Measurements from ENCODE around the gene C2CD2. TPM values are rescaled to one million over a fixed set of nuclear protein-coding genes. Genes with fewer than 3 reads are reported as not detected.

Gene C2CD2
- total and polyA plus RNA-seq, 2 donors (not counting 1 experiment from before 2014, with no cell fraction given) = 20.3 to 22.3 TPM

- Histone ChIP-seq H3K9me3 (ENCODE audit: control insufficient read depth, insufficient read depth, low read depth, low read length) (no peaks in the 10 kb centered on the region), H3K9ac (ENCODE audit: insufficient read depth, low read length) (no peak overlapping the region), H3K79me2 (ENCODE audit: control insufficient read depth, insufficient read depth, low read length) (no peaks in the 10 kb centered on the region), H3K4me2 (ENCODE audit: extremely low read depth, insufficient read depth, low read length) (no peak overlapping the region), H4K20me1 (ENCODE audit: control insufficient read depth, extremely low read depth, insufficient read depth, low read length) (no peaks in the 10 kb centered on the region), H3K36me3 (ENCODE audit: control insufficient read depth, insufficient read depth, low read length) (peaks cover 3% of the 10 kb centered on the region), H3K27me3 (ENCODE audit: control insufficient read depth, insufficient read depth, low read length) (no peaks in the 10 kb centered on the region), H2AFZ (ENCODE audit: low read length) (no peak overlapping the region), H3K4me1 (ENCODE audit: control insufficient read depth, extremely low read depth, insufficient read depth, low read length) (peaks cover 11% of the 10 kb centered on the region), H3K27ac (ENCODE audit: insufficient read depth, low read length) (no peak overlapping the region), H3K4me3 (replicated peaks in 1 of 4; ENCODE audit: control extremely low read depth in 1 of 4, insufficient read depth in 1 of 4, low read depth in 3 of 4, low read length in 4 of 4) (no peak overlapping the region)
- peak; percentile 22 to 33 for DNase-seq (ENCODE audit: low read depth in 2 of 2)
- TF ChIP-seq EZH2 (IDR thresholded peaks at IDR 0.05; ENCODE audit: low read length, missing control alignments) = no peak
- TF ChIP-seq CTCF (conservative IDR thresholded peaks at IDR 0.05 in 1 of 2, IDR thresholded peaks at IDR 0.05 in 1 of 2; ENCODE audit: low read depth in 1 of 2, low read length in 2 of 2) = no peak
Observed at GRCh38 chr21:41895643-41896493, 58.0 kb downstream of the C2CD2 start.

- Histone ChIP-seq H3K4me2 (ENCODE audit: extremely low read depth, insufficient read depth, low read length) (no peak overlapping the region), H3K79me2 (ENCODE audit: control insufficient read depth, insufficient read depth, low read length) (no peaks in the 10 kb centered on the region), H3K27me3 (ENCODE audit: control insufficient read depth, insufficient read depth, low read length) (no peaks in the 10 kb centered on the region), H3K4me1 (ENCODE audit: control insufficient read depth, extremely low read depth, insufficient read depth, low read length) (peaks cover 11% of the 10 kb centered on the region), H2AFZ (ENCODE audit: low read length) (no peak overlapping the region), H3K4me3 (replicated peaks in 1 of 4; ENCODE audit: control extremely low read depth in 1 of 4, insufficient read depth in 1 of 4, low read depth in 3 of 4, low read length in 4 of 4) (no peak overlapping the region), H3K27ac (ENCODE audit: insufficient read depth, low read length) (no peak overlapping the region), H3K9ac (ENCODE audit: insufficient read depth, low read length) (no peak overlapping the region), H4K20me1 (ENCODE audit: control insufficient read depth, extremely low read depth, insufficient read depth, low read length) (no peaks in the 10 kb centered on the region), H3K9me3 (ENCODE audit: control insufficient read depth, insufficient read depth, low read depth, low read length) (no peaks in the 10 kb centered on the region), H3K36me3 (ENCODE audit: control insufficient read depth, insufficient read depth, low read length) (peaks cover 3% of the 10 kb centered on the region)
- peak; percentile 76 to 98 for DNase-seq (ENCODE audit: low read depth in 2 of 2)
- TF ChIP-seq EZH2 (IDR thresholded peaks at IDR 0.05; ENCODE audit: low read length, missing control alignments) (no peak), CTCF (conservative IDR thresholded peaks at IDR 0.05 in 1 of 2, IDR thresholded peaks at IDR 0.05 in 1 of 2; ENCODE audit: low read depth in 1 of 2, low read length in 2 of 2) (no peak)
Observed at GRCh38 chr21:41894922-41895557, 58.8 kb downstream of the C2CD2 start.

GRCh38 chr21:41894511-41894910, 59.3 kb downstream of the C2CD2 start:
- no peak overlapping the region for H3K4me2 ChIP-seq (ENCODE audit: extremely low read depth, insufficient read depth, low read length)

More at GRCh38 chr21:41894511-41894910, 59.3 kb downstream of the C2CD2 start:
- H3K9me3 ChIP-seq (ENCODE audit: control insufficient read depth, insufficient read depth, low read depth, low read length) = no peaks in the 10 kb centered on the region
- peaks cover 3% of the 10 kb centered on the region for H3K36me3 ChIP-seq (ENCODE audit: control insufficient read depth, insufficient read depth, low read length)
- H3K27ac ChIP-seq (ENCODE audit: insufficient read depth, low read length) = no peak overlapping the region
- no peak overlapping the region for H3K4me3 ChIP-seq (replicated peaks in 1 of 4; ENCODE audit: control extremely low read depth in 1 of 4, insufficient read depth in 1 of 4, low read depth in 3 of 4, low read length in 4 of 4)
- no peak for TF ChIP-seq CTCF (conservative IDR thresholded peaks at IDR 0.05 in 1 of 2, IDR thresholded peaks at IDR 0.05 in 1 of 2; ENCODE audit: low read depth in 1 of 2, low read length in 2 of 2)
- no peak for TF ChIP-seq EZH2 (IDR thresholded peaks at IDR 0.05; ENCODE audit: low read length, missing control alignments)
- no peaks in the 10 kb centered on the region for H3K27me3 ChIP-seq (ENCODE audit: control insufficient read depth, insufficient read depth, low read length)
- H4K20me1 ChIP-seq (ENCODE audit: control insufficient read depth, extremely low read depth, insufficient read depth, low read length) = no peaks in the 10 kb centered on the region
- no peak for DNase-seq (ENCODE audit: low read depth in 2 of 2)
- H3K4me1 ChIP-seq (ENCODE audit: control insufficient read depth, extremely low read depth, insufficient read depth, low read length) = peaks cover 11% of the 10 kb centered on the region
- H3K9ac ChIP-seq (ENCODE audit: insufficient read depth, low read length) = no peak overlapping the region
- no peak overlapping the region for H2AFZ ChIP-seq (ENCODE audit: low read length)
- no peaks in the 10 kb centered on the region for H3K79me2 ChIP-seq (ENCODE audit: control insufficient read depth, insufficient read depth, low read length)
